SJCRH30 (cell line): ENCODE data around the gene PSENEN. TPM values are rescaled to one million over a fixed set of nuclear protein-coding genes. Genes with fewer than 3 reads are reported as not detected.
A peak's percentile ranks its signal among the peaks of the same experiment; 100 is the strongest.

Source experiments
- DNase-seq, 2 experiments: peaks; one replicate each; pipeline ENCODE4 v3.0.0-alpha.2; 2015 to 2020
- H3K27ac ChIP-seq: fragments of 250-450 bp; sonication (Bioruptor Pico); 2 replicates; pipeline ENCODE4 v1.5.1; 2020; ENCODE audit warnings: mild to moderate bottlenecking, moderate library complexity
- H3K27me3 ChIP-seq: fragments of 250-450 bp; sonication (Bioruptor Pico); 2 replicates; pipeline ENCODE4 v1.5.1; 2020; ENCODE audit warnings: mild to moderate bottlenecking, moderate library complexity
- H3K36me3 ChIP-seq: fragments of 250-450 bp; sonication (Bioruptor Pico); 2 replicates; pipeline ENCODE4 v1.5.1; 2020; ENCODE audit warnings: mild to moderate bottlenecking, moderate library complexity
- H3K4me1 ChIP-seq: fragments of 250-450 bp; sonication (Bioruptor Pico); 2 replicates; pipeline ENCODE4 v1.5.1; 2020; ENCODE audit warnings: mild to moderate bottlenecking, moderate library complexity
- H3K4me3 ChIP-seq: fragments of 250-450 bp; sonication (Bioruptor Pico); 2 replicates; pipeline ENCODE4 v1.5.1; 2020; ENCODE audit warnings: mild to moderate bottlenecking, moderate library complexity
- H3K9me3 ChIP-seq: fragments of 250-450 bp; sonication (Bioruptor Pico); replicated peaks from 2 replicates; pipeline ENCODE4 v1.5.1; 2020; ENCODE audit warnings: mild to moderate bottlenecking, moderate library complexity
- total RNA-seq: library from RNA; depleted of rRNA; stranded (reverse); fragments of >200 nt; shearing (Covaris generic); gene quantifications from 2 replicates; pipeline ENCODE4 v1.2.3, GENCODE V29; 2014

The PSENEN gene
- total RNA-seq, 1 experiment from 2014 or later: 37.7 TPM

DNA sequence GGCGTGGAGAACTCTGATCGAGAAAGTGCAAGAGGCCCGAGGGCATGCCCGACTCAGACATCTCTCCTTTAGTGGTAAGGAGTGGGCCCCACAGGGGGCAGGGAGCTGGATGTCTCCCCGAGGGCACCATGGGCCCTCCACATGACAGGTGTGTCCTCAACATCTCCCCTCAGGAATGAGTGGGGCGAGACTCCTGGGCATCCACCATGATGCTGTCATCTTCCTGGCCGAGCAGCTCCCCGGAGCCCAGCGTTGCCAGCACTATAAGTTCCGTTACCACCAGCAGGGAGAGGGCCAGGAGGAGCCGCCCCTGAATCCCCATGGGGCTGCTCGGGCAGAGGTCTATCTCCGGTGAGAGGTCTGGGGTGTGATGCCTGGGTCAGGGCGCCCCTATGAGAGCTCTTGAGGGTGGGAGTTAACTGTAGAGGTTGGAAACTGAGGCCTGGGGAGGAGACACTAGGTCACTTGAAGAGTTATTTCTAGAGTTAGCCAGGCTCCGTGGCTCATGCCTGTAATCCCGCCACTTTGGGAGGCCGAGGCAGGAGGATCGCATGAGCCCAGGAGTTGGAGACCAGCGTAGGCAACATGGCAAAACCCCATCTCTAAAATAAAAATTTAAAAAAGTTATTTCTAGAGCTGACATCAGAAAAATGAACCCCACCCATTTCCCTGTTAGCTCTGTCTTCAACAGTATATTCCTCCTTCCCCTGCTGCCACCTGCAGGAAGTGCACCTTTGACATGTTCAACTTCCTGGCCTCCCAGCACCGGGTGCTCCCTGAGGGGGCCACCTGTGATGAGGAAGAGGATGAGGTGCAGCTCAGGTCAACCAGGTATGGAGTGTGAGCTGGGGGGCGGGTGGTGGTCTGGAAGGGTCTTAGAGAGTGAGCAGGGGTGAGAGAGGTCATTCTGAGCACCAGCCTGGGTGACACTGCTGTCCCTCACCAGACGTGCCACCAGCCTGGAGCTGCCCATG is 8.3 kb upstream of the PSENEN start:
- DNase-seq: no peak
- peaks cover 41% of the 10 kb centered on the region for H3K36me3 ChIP-seq

DNA sequence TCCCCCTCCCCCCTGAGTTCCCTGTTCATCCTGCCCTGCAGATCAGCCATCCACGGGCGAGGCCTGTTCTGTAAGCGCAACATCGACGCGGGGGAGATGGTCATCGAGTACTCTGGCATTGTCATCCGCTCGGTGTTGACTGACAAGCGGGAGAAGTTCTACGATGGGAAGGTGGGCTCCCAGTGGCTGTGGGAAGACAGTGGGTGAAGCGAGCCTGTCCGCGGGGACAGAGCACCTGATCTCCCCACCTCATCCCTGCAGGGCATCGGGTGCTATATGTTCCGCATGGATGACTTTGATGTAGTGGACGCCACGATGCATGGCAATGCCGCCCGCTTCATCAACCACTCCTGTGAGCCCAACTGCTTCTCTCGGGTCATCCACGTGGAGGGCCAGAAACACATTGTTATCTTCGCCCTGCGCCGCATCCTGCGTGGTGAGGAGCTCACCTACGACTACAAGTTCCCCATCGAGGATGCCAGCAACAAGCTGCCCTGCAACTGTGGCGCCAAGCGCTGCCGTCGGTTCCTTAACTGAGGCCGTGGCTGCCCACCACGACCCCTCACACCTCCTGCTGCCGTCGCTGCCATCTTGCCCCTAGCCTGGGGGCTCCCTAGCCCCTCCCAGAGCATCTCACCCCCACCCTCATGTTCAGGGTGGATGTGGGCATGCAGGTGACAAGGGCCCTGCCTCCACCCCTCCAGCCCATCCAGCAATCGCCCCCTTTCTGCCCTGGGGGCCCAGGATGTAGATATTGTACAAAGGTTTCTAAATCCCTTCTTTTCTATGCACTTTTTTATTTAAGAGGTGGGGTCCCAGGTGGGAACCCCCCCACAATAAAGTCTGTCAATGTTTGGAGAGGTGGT is 7.2 kb upstream of the PSENEN start:
- Histone ChIP-seq H3K4me1 (no peaks in the 10 kb centered on the region), H3K36me3 (peaks cover 36% of the 10 kb centered on the region), H3K27me3 (no peaks in the 10 kb centered on the region), H3K9me3 (no peaks in the 10 kb centered on the region), H3K4me3 (no peak overlapping the region), H3K27ac (no peak overlapping the region)
- DNase-seq: no peak

More for the DNA sequence above, 8.3 kb upstream of the PSENEN start:
- Histone ChIP-seq H3K27ac (no peak overlapping the region), H3K9me3 (no peaks in the 10 kb centered on the region), H3K4me1 (no peaks in the 10 kb centered on the region), H3K27me3 (no peaks in the 10 kb centered on the region), H3K4me3 (no peak overlapping the region)

GRCh38 chr19:35738887-35739229 is 6.6 kb upstream of the PSENEN start:
- H3K4me1 ChIP-seq: no peaks in the 10 kb centered on the region
- H3K36me3 ChIP-seq: peaks cover 31% of the 10 kb centered on the region
- DNase-seq: no peak
- H3K4me3 ChIP-seq: no peak overlapping the region
- H3K27me3 ChIP-seq: no peaks in the 10 kb centered on the region
- no peak overlapping the region for H3K27ac ChIP-seq
- H3K9me3 ChIP-seq: no peaks in the 10 kb centered on the region

GRCh38 chr19:35739275-35740107 is 6.0 kb upstream of the PSENEN start:
- H3K36me3 ChIP-seq: peaks cover 25% of the 10 kb centered on the region
- H3K9me3 ChIP-seq: no peaks in the 10 kb centered on the region
- DNase-seq: peak in 1 of 2 experiments; percentile 28
- H3K4me1 ChIP-seq: no peaks in the 10 kb centered on the region
- no peaks in the 10 kb centered on the region for H3K27me3 ChIP-seq
- no peak overlapping the region for H3K27ac ChIP-seq
- H3K4me3 ChIP-seq: peak overlapping the region; percentile 63

DNA sequence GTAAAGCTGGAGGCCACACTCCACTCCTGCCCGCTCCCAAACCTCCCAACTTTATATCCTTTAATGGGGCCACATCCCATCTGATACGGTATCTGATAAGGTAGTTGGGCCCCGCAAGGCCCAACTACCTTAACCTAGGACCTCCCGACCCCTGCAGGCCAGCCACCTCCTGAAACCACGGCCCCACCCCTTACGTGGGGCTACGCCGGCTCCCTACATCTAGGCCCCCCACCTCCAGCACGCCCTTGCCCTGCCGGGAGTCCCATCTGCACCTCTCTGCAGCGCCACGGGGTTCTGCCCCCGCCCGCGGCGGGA is 5.4 kb upstream of the PSENEN start:
- no peak for DNase-seq
- Histone ChIP-seq H3K4me3 (peak overlapping the region; percentile 63), H3K9me3 (no peaks in the 10 kb centered on the region), H3K4me1 (no peaks in the 10 kb centered on the region), H3K27me3 (no peaks in the 10 kb centered on the region), H3K36me3 (peaks cover 20% of the 10 kb centered on the region), H3K27ac (no peak overlapping the region; the same call in 1 of the 2 replicates)

DNA sequence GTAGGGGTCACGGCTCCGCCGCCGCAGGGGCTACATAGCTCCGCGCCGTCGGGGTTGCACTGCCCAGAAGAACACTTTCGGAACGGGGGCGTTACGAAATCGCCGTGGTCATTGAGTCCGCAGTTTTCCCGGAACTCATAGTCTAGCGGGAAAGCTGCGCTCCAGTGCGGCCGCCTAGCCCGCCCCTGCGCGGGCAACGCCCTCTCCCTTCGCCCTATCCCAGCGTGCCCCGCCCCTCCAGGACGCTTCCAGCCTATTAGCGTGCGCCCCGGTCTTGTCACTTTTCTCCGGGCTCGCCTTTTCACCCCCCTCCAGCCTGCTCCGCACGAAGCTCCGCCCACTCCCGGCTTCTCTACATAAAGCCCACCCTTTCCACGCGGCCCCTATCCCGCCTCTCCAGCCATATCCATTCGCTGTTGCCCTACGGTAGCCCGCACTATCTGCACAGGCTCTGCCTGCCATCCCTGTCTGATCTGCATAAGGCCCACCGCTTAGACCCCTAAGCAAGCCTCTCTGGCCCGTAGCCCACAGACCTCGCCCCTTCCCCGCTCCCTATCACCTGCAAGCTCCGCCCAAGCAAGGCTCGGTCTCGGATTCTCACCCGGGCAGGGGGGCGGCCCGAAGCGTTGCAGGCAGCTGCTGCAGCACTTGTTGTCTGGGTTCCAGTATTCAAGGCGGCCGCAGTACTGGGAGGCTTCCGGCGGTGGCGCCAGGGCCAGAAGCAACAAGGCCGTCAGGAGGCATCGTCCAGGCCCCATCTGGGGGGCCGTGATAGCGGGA is 4.8 kb upstream of the PSENEN start:
- no peaks in the 10 kb centered on the region for H3K9me3 ChIP-seq
- peak; percentile 99 for DNase-seq
- H3K4me3 ChIP-seq: peak overlapping the region; percentile 63
- no peaks in the 10 kb centered on the region for H3K27me3 ChIP-seq
- H3K4me1 ChIP-seq: no peaks in the 10 kb centered on the region
- peaks cover 16% of the 10 kb centered on the region for H3K36me3 ChIP-seq
- peak overlapping the region; percentile 63 for H3K27ac ChIP-seq

- H3K9me3 ChIP-seq: no peaks in the 10 kb centered on the region
- DNase-seq: no peak
- H3K36me3 ChIP-seq: peaks cover 13% of the 10 kb centered on the region; the same call in 1 of the 2 replicates
- H3K4me1 ChIP-seq: 0 out of 2 replicates have a peak, but pooled peaks cover under 1% of the 10 kb centered on the region
- peak overlapping the region; percentile 63 for H3K4me3 ChIP-seq
- H3K27me3 ChIP-seq: no peaks in the 10 kb centered on the region
- peak overlapping the region; percentile 63 for H3K27ac ChIP-seq
Observed at GRCh38 chr19:35741203-35741515, 4.3 kb upstream of the PSENEN start.

- Histone ChIP-seq H3K27me3 (no peaks in the 10 kb centered on the region), H3K4me1 (0 out of 2 replicates have a peak, but pooled peaks cover 2% of the 10 kb centered on the region), H3K9me3 (no peaks in the 10 kb centered on the region), H3K36me3 (peaks cover 6% of the 10 kb centered on the region; the same call in 1 of the 2 replicates), H3K4me3 (peak within 1 kb of the TSS; percentile 63), H3K27ac (peak within 1 kb of the TSS; percentile 63; the same call in 1 of the 2 replicates)
- no peak for DNase-seq
Observed at GRCh38 chr19:35742121-35742724, 3.2 kb upstream of the PSENEN start, which contains the start of gene IGFLR1. Gene IGFLR1 (minus strand): TSS chr19:35742452. CDS start chr19:35741180, 1,272 bp downstream.

- peaks cover under 1% of the 10 kb centered on the region; the same call in 1 of the 2 replicates for H3K36me3 ChIP-seq
- H3K4me3 ChIP-seq: no peak overlapping the region
- H3K4me1 ChIP-seq: 0 out of 2 replicates have a peak, but pooled peaks cover 2% of the 10 kb centered on the region
- no peak overlapping the region for H3K27ac ChIP-seq
- H3K9me3 ChIP-seq: no peaks in the 10 kb centered on the region
- H3K27me3 ChIP-seq: no peaks in the 10 kb centered on the region
- no peak for DNase-seq
Observed at GRCh38 chr19:35743640-35744429, 1.6 kb upstream of the PSENEN start.

GRCh38 chr19:35744430-35745327 is 772 bp upstream of the PSENEN start:
- no peaks in the 10 kb centered on the region for H3K9me3 ChIP-seq
- H3K27ac ChIP-seq: peak overlapping the region; percentile 87
- no peaks in the 10 kb centered on the region for H3K36me3 ChIP-seq
- peak overlapping the region; percentile 74 for H3K4me3 ChIP-seq
- DNase-seq: peak; percentile 98 to 99
- 0 out of 2 replicates have a peak, but pooled peaks cover 5% of the 10 kb centered on the region for H3K4me1 ChIP-seq
- H3K27me3 ChIP-seq: no peaks in the 10 kb centered on the region

GRCh38 chr19:35746087-35746462 is 624 bp downstream of the PSENEN start:
- no peak for DNase-seq
- Histone ChIP-seq H3K9me3 (no peaks in the 10 kb centered on the region), H3K4me1 (0 out of 2 replicates have a peak, but pooled peaks cover 5% of the 10 kb centered on the region), H3K4me3 (peak overlapping the region; percentile 74), H3K27me3 (no peaks in the 10 kb centered on the region), H3K27ac (no peak overlapping the region), H3K36me3 (no peaks in the 10 kb centered on the region)

DNA sequence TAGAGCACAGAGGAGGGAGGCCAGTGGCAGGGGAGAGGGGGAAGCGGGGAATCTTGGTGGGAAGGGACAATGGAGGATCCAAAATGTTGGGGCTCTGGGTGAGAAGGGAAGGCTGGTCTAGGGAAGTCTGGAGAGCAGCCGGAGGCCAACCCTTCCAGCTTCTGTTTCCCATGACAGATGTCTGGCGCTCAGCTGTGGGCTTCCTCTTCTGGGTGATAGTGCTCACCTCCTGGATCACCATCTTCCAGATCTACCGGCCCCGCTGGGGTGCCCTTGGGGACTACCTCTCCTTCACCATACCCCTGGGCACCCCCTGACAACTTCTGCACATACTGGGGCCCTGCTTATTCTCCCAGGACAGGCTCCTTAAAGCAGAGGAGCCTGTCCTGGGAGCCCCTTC is 1.1 kb downstream of the PSENEN start:
- 0 out of 2 replicates have a peak, but pooled peaks cover 5% of the 10 kb centered on the region for H3K4me1 ChIP-seq
- DNase-seq: no peak
- H3K27ac ChIP-seq: no peak overlapping the region
- H3K36me3 ChIP-seq: no peaks in the 10 kb centered on the region
- H3K9me3 ChIP-seq: no peaks in the 10 kb centered on the region
- H3K27me3 ChIP-seq: no peaks in the 10 kb centered on the region
- no peak overlapping the region for H3K4me3 ChIP-seq
